K562 (cell line): ENCODE data around the gene STK36. TPM values are rescaled to one million over a fixed set of nuclear protein-coding genes. Genes with fewer than 3 reads are reported as not detected.

Source experiments
- ATAC-seq: fragments of 200-7000 bp; cut with Tn5 transposase; 3 replicates; pipeline ENCODE4 v1.9.1; 2020; ENCODE audit warnings: moderate library complexity
- BruUV-seq: library from RNA; stranded (reverse); fragments of 400-500 nt; replicated peaks from 2 replicates; lab custom pipeline; 2021; lab: Mats Ljungman, UMichigan
- CTCF ChIA-PET: fragments of 300-600 bp; formaldehyde crosslinking; extraction: SDS; loops from one replicate; lab custom pipeline; 2021; ENCODE audit warnings: low intra/inter-chr PET ratio; lab: Yijun Ruan, JAX
- POLR2A ChIA-PET: fragments of 300-600, 350-650 bp; sonication (Branson Sonifier 250); formaldehyde crosslinking; extraction: SDS; loops from one replicate; lab custom pipeline; 2021; ENCODE audit warnings: antibody characterized with exemption, inconsistent platforms; lab: Yijun Ruan, JAX
- DNase-seq, 4 experiments: peaks; one replicate each; pipeline versions ENCODE4 v3.0.0 to v3.0.0-alpha.2; 2011 to 2018; ENCODE audit warnings: low spot score in 3 of 4, mixed read lengths in 3 of 4; ENCODE audit errors: extremely low read depth in 1 of 4
- FAIRE-seq: peaks from 2 replicates; lab custom pipeline; 2011; peaks lifted over from hg19 to GRCh38; lab: Jason Lieb, UNC
- H2AFZ ChIP-seq: 2 replicates; pipeline ENCODE4 v1.6.0; 2011; ENCODE audit warnings: low read depth, low read length, control low read depth, inconsistent platforms
- H3K27ac ChIP-seq: fragments of 200-600 bp; 3 replicates; pipeline ENCODE4 v1.8.0; 2011; ENCODE audit warnings: low read depth, mild to moderate bottlenecking, control low read depth, inconsistent platforms, low read length, moderate library complexity, mixed read lengths; ENCODE audit errors: extremely low read depth
- H3K27me3 ChIP-seq, 2 experiments: fragments of 300-600 bp in 1 of 2; 2 replicates in 1 of 2; 3 replicates in 1 of 2; pipeline versions ENCODE4 v1.6.0 to v1.8.0; 2011; ENCODE audit warnings: inconsistent platforms in 2 of 2, low read length in 2 of 2, mild to moderate bottlenecking in 1 of 2, mixed read lengths in 1 of 2, moderate library complexity in 1 of 2; ENCODE audit not compliant: control insufficient read depth in 2 of 2, insufficient read depth in 2 of 2
- H3K36me3 ChIP-seq: fragments of 300-600 bp; 3 replicates; pipeline ENCODE4 v1.8.0; 2011; ENCODE audit warnings: mild to moderate bottlenecking, low read length, inconsistent platforms; ENCODE audit not compliant: control insufficient read depth, insufficient read depth
- H3K4me1 ChIP-seq, 2 experiments: fragments of 200-600 bp in 1 of 2; replicated peaks in 1 of 2; 2 replicates in 1 of 2; 3 replicates in 1 of 2; pipeline versions ENCODE4 v1.5.1 to v1.8.0; 2011; ENCODE audit warnings: inconsistent platforms in 2 of 2, low read length in 2 of 2, mild to moderate bottlenecking in 1 of 2, mixed read lengths in 1 of 2, moderate library complexity in 1 of 2; ENCODE audit not compliant: control insufficient read depth in 2 of 2, insufficient read depth in 2 of 2
- H3K4me2 ChIP-seq: 2 replicates; pipeline ENCODE4 v1.6.1; 2011; ENCODE audit warnings: low read length, control low read depth, inconsistent platforms, mixed read lengths; ENCODE audit not compliant: insufficient read depth
- H3K4me3 ChIP-seq: fragments of 200-600 bp; sonication (generic), shearing (Covaris generic); 2 replicates; pipeline ENCODE4 v1.5.1; 2016; ENCODE audit warnings: control low read depth, inconsistent platforms
- H3K79me2 ChIP-seq: fragments of 200-600 bp; 3 replicates; pipeline ENCODE4 v1.8.0; 2011; ENCODE audit warnings: low read length, inconsistent platforms; ENCODE audit not compliant: control insufficient read depth, insufficient read depth
- H3K9ac ChIP-seq, 2 experiments: 2 replicates each; pipeline versions ENCODE4 v1.6.0 to v1.6.1; 2011; ENCODE audit warnings: low read depth in 2 of 2, low read length in 2 of 2, control low read depth in 1 of 2, inconsistent platforms in 1 of 2, mild to moderate bottlenecking in 1 of 2, mixed read lengths in 1 of 2; ENCODE audit not compliant: insufficient read depth in 1 of 2
- H3K9me1 ChIP-seq: one replicate; pipeline ENCODE4 v1.6.0; 2011; ENCODE audit warnings: inconsistent platforms, mild to moderate bottlenecking, low read length, moderate library complexity; ENCODE audit not compliant: control insufficient read depth, insufficient read depth
- H3K9me3 ChIP-seq: replicated peaks from 2 replicates; pipeline ENCODE4 v1.5.1; 2011; ENCODE audit warnings: low read depth, low read length, inconsistent platforms; ENCODE audit not compliant: control insufficient read depth, insufficient read depth
- H4K20me1 ChIP-seq: replicated peaks from 2 replicates; pipeline ENCODE4 v1.6.1; 2011; ENCODE audit warnings: low read length, inconsistent platforms, mixed read lengths; ENCODE audit not compliant: control insufficient read depth, insufficient read depth
- ARNT ChIP-seq, 2 experiments: fragments of 450-650 bp; IDR thresholded peaks; 2 replicates each; pipeline ENCODE4 v1.6.1; 2016; ENCODE audit warnings: mild to moderate bottlenecking in 1 of 2
- HDAC8 ChIP-seq: fragments of 450-650 bp; IDR thresholded peaks from 2 replicates; pipeline ENCODE4 v1.6.1; 2016; ENCODE audit warnings: mild to moderate bottlenecking, missing genetic modification characterization, moderate library complexity, missing compliant biosample characterization
- RBFOX2 ChIP-seq: fragments of 200-400 bp; formaldehyde crosslinking; IDR thresholded peaks from 2 replicates; pipeline ENCODE4 v1.6.1; 2017; ENCODE audit warnings: low read depth, mild to moderate bottlenecking, low read length, moderate library complexity
- RFX5 ChIP-seq: IDR thresholded peaks from 2 replicates; pipeline ENCODE4 v1.6.1; 2011; ENCODE audit warnings: low read depth, mild to moderate bottlenecking, improper control_type of control experiment, low read length
- STAT5B ChIP-seq: fragments of 250-450 bp; sonication (Bioruptor Pico); IDR thresholded peaks from 2 replicates; pipeline ENCODE4 v1.8.0; 2021; ENCODE audit warnings: mild to moderate bottlenecking, inconsistent platforms
- U2AF1 ChIP-seq: fragments of 200-400 bp; formaldehyde crosslinking; optimal IDR thresholded peaks from 2 replicates; pipeline ENCODE3; 2017; ENCODE audit warnings: mild to moderate bottlenecking, low read depth, low read length, moderate library complexity
- ZNF174 ChIP-seq: fragments of 250-450 bp; sonication (Bioruptor Pico); IDR thresholded peaks from 2 replicates; pipeline ENCODE4 v1.4.0; 2020; ENCODE audit warnings: mild to moderate bottlenecking
- WGBS: fragments of 100-300 bp; shearing (Covaris generic); methylation state at CpG from one replicate; pipeline ENCODE4 v1.1.6; 2016; ENCODE audit warnings: low coverage, mixed read lengths; ENCODE audit not compliant: insufficient coverage; ENCODE audit errors: missing lambda C conversion rate; 5-methylcytosine and 5-hydroxymethylcytosine counted together
- in situ Hi-C: fragments of 300-500 bp; cut with MboI; formaldehyde crosslinking; loops from 4 replicates; pipeline ENCODE4 v1.15.0; 2018; ENCODE audit warnings: inconsistent platforms, mixed read lengths
- intact Hi-C: fragments of 100-400 bp; cut with micrococcal nuclease; formaldehyde crosslinking; loops from 2 replicates; pipeline ENCODE4 v1.14.2; 2022
- polyA plus RNA-seq, 8 experiments: library from polyadenylated mRNA; depleted of rRNA in 4 of 8; stranded (reverse) in 5 of 8; unstranded in 3 of 8; fragments of >200 nt; fragmentation: Nextera tagmentation in 2 of 8; fragmentation: Illumina TruSeq in 1 of 8; extraction: Ambion mirVana in 2 of 8; extraction: Trizol in 1 of 8; gene quantifications; 2 replicates each; pipeline versions ENCODE4 v1.2.1 to v1.2.3, GENCODE V29; 2011 to 2014; ENCODE audit warnings: inconsistent platforms in 1 of 8, missing spikeins in 1 of 8
- total RNA-seq, 7 experiments: library from RNA; depleted of rRNA in 6 of 7; stranded (reverse); fragments of >200 nt in 6 of 7; fragmentation: Illumina TruSeq in 2 of 7; extraction: Trizol in 2 of 7; gene quantifications; 2 replicates each; pipeline versions ENCODE4 v1.2.1 to v1.2.3, GENCODE V29; 2011 to 2021; ENCODE audit warnings: low replicate concordance in 1 of 7
- TF ChIP-seq, protein P1 (sequence below), 3 experiments: fragments of 200-800 bp in 1 of 3; sonication (Bioruptor generic) in 1 of 3; sonication (generic) in 1 of 3; formaldehyde crosslinking in 1 of 3; IDR thresholded peaks; 2 replicates each; pipeline versions ENCODE4 v1.6.1 to v1.8.0; 2016 to 2022; ENCODE audit warnings: mild to moderate bottlenecking in 2 of 3, missing compliant biosample characterization in 2 of 3, missing genetic modification characterization in 2 of 3, missing genetic modification reagents in 1 of 3

STK36 gene
- total and polyA plus RNA-seq, 9 of the 15 experiments (the other 6 are each of a cell fraction or from before 2014, with no cell fraction given), result 3.5 to 12.4 (median 6.7) TPM

DNA sequence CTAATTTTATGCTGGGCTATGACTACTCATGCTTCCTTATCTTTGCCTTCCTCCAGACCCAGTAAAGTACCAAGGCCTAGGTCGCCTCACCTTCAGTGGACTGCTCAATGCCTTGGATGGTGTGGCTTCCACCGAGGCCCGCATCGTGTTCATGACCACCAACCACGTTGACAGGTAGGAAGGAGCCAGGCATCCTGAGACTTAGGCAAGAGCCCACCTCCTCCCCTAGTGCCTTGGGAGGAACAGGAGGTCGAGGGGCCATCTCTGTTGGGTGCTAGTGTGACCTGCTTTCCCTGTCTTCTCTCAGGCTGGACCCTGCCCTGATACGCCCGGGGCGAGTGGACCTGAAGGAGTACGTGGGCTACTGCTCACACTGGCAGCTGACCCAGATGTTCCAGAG lies 9.1 kb upstream of the STK36 start:
- in situ Hi-C loops, result no loop called here
- TF ChIP-seq U2AF1 (no peak), RFX5 (no peak), STAT5B (CRISPR knock-in tag) (no peak), RBFOX2 (0 out of 2 replicates have a peak, but pooled peaks have one; percentile 18), ZNF174 (CRISPR knock-in tag) (no peak), ARNT (IDR thresholded peaks at IDR 0.05) (no peak), HDAC8 (tag) (no peak)
- TF ChIP-seq, protein P1, sequence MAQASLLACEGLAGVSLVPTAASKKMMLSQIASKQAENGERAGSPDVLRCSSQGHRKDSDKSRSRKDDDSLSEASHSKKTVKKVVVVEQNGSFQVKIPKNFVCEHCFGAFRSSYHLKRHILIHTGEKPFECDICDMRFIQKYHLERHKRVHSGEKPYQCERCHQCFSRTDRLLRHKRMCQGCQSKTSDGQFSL (CRISPR knock-in tag; IDR thresholded peaks at IDR 0.05), result no peak
- TF ChIP-seq, protein P1 (tag; IDR thresholded peaks at IDR 0.05), result no peak
- TF ChIP-seq, all 486 proteins: peak for 1
- Histone ChIP-seq H3K79me2 (peaks cover 28% of the 10 kb centered on the region), H3K27me3 (no peaks in the 10 kb centered on the region), H3K27ac (no peak overlapping the region), H2AFZ (no peak overlapping the region), H3K4me2 (no peak overlapping the region), H3K9ac (no peak overlapping the region), H3K4me3 (no peak overlapping the region), H3K4me1 (peaks cover 6 to 17% of the 10 kb centered on the region in 2 experiments; a peak in 3 of 5 replicates), H4K20me1 (no peaks in the 10 kb centered on the region), H3K9me3 (no peaks in the 10 kb centered on the region), H3K36me3 (peaks cover 59% of the 10 kb centered on the region; the same call in 2 of the 3 replicates), H3K9me1 (peaks cover 4% of the 10 kb centered on the region)
- ChIA-PET CTCF (no interaction called here), POLR2A (no interaction called here)
- no TSS peak for BruUV-seq
- FAIRE-seq (no peak), ATAC-seq (no peak), DNase-seq (no peak)
- 87% methylated on average over 4 of the region's 10 CpGs for WGBS
- intact Hi-C loops, result no loop called here
